ENCODE results near the gene ZNF385C. TPM values are rescaled to one million over a fixed set of nuclear protein-coding genes. Genes with fewer than 3 reads are reported as not detected.
A peak's percentile ranks its signal among the peaks of the same experiment; 100 is the strongest.

Gene ZNF385C
- total RNA-seq, 4 donors from 2014 or later: 0.26 to 0.78 TPM; not detected in 2

GRCh38 chr17:42130310-42130936 is 32.1 kb upstream of the ZNF385C start:
- TF ChIP-seq CTCF (IDR thresholded peaks at IDR 0.05 in 4 of 5, conservative IDR thresholded peaks at IDR 0.05 in 1 of 5): no peak
- no peak for TF ChIP-seq POLR2A (IDR thresholded peaks at IDR 0.05)
- peaks cover 0 to 48% of the 10 kb centered on the region in 2 donors for H3K36me3 ChIP-seq
- DNase-seq (no peak), ATAC-seq (no peak)
- no peak overlapping the region for H3K4me3 ChIP-seq
- H3K27me3 ChIP-seq: no peaks in the 10 kb centered on the region
- H3K4me1 ChIP-seq: peaks cover 64 to 69% of the 10 kb centered on the region in 2 donors
- in situ Hi-C loops (cut with MboI; ENCODE audit: low sequenced_read_pairs in 4 of 4): no loop called here
- intact Hi-C loops (cut with DNase I; ENCODE audit: low total_unique reads): no loop called here
- peak overlapping the region; percentile 56 to 75 (median 70) for H3K27ac ChIP-seq
- H3K9me3 ChIP-seq: no peaks in the 10 kb centered on the region

- no peaks in the 10 kb centered on the region for H3K9me3 ChIP-seq
- H3K4me1 ChIP-seq: peaks cover 52 to 58% of the 10 kb centered on the region in 2 donors
- in situ Hi-C loops (cut with MboI; ENCODE audit: low sequenced_read_pairs in 4 of 4) (no loop called here), intact Hi-C loops (cut with DNase I; ENCODE audit: low total_unique reads) (no loop called here)
- peak; percentile 24 to 31 for ATAC-seq
- peaks cover 0 to 55% of the 10 kb centered on the region in 2 donors for H3K36me3 ChIP-seq
- DNase-seq: no peak
- TF ChIP-seq POLR2A (IDR thresholded peaks at IDR 0.05): no peak
- TF ChIP-seq CTCF (IDR thresholded peaks at IDR 0.05 in 4 of 5, conservative IDR thresholded peaks at IDR 0.05 in 1 of 5): no peak
- no peak overlapping the region for H3K4me3 ChIP-seq
- no peaks in the 10 kb centered on the region for H3K27me3 ChIP-seq
- peak overlapping the region; percentile 56 to 75 (median 70) for H3K27ac ChIP-seq
Observed at GRCh38 chr17:42129109-42129837, 31.0 kb upstream of the ZNF385C start.

GRCh38 chr17:42127414-42127813 is 29.1 kb upstream of the ZNF385C start:
- Histone ChIP-seq H3K27me3 (no peaks in the 10 kb centered on the region), H3K4me1 (peaks cover 35 to 40% of the 10 kb centered on the region in 2 donors), H3K36me3 (peaks cover 0 to 55% of the 10 kb centered on the region in 2 donors), H3K9me3 (no peaks in the 10 kb centered on the region), H3K27ac (no peak overlapping the region), H3K4me3 (no peak overlapping the region)
- DNase-seq: no peak
- no peak for ATAC-seq
- in situ Hi-C loops (cut with MboI; ENCODE audit: low sequenced_read_pairs in 4 of 4): no loop called here
- TF ChIP-seq POLR2A (IDR thresholded peaks at IDR 0.05) (no peak), CTCF (IDR thresholded peaks at IDR 0.05 in 4 of 5, conservative IDR thresholded peaks at IDR 0.05 in 1 of 5) (no peak)
- intact Hi-C loops (cut with DNase I; ENCODE audit: low total_unique reads): no loop called here

- DNase-seq: no peak
- no peak for ATAC-seq
- peaks cover 35% of the 10 kb centered on the region in 2 donors for H3K4me1 ChIP-seq
- H3K9me3 ChIP-seq: no peaks in the 10 kb centered on the region
- H3K27me3 ChIP-seq: no peaks in the 10 kb centered on the region
- no peak for TF ChIP-seq POLR2A (IDR thresholded peaks at IDR 0.05)
- no peak for TF ChIP-seq CTCF (IDR thresholded peaks at IDR 0.05 in 4 of 5, conservative IDR thresholded peaks at IDR 0.05 in 1 of 5)
- intact Hi-C loops (cut with DNase I; ENCODE audit: low total_unique reads): no loop called here
- in situ Hi-C loops (cut with MboI; ENCODE audit: low sequenced_read_pairs in 4 of 4): no loop called here
- no peak overlapping the region for H3K4me3 ChIP-seq
- peaks cover 0 to 55% of the 10 kb centered on the region in 2 donors for H3K36me3 ChIP-seq
- H3K27ac ChIP-seq: no peak overlapping the region
Observed at GRCh38 chr17:42126836-42127235, 28.6 kb upstream of the ZNF385C start.

Measured in gastrocnemius medialis (tissue), 4 donors.